IPS DF 6.9 (cell line): ENCODE results near the gene SLC5A1.

Experiments used
- DNase-seq: peaks from one replicate; pipeline ENCODE4 v3.0.0-alpha.2; 2013; ENCODE audit warnings: low read depth, low spot score
- H3K27ac ChIP-seq: one replicate; pipeline ENCODE4 v1.5.1; 2013; ENCODE audit warnings: low read length, control low read depth
- H3K27me3 ChIP-seq: 2 replicates; pipeline ENCODE4 v1.6.1; 2013; ENCODE audit warnings: mild to moderate bottlenecking, low read length; ENCODE audit not compliant: control insufficient read depth, insufficient read depth
- H3K36me3 ChIP-seq: 2 replicates; pipeline ENCODE4 v1.6.1; 2013; ENCODE audit warnings: low read length; ENCODE audit not compliant: control insufficient read depth, insufficient read depth
- H3K4me1 ChIP-seq: 2 replicates; pipeline ENCODE4 v1.6.1; 2013; ENCODE audit warnings: low read length; ENCODE audit not compliant: control insufficient read depth, insufficient read depth
- H3K4me3 ChIP-seq: 2 replicates; pipeline ENCODE4 v1.5.1; 2013; ENCODE audit warnings: mild to moderate bottlenecking, low read length
- H3K9me3 ChIP-seq: 2 replicates; pipeline ENCODE4 v1.6.1; 2013; ENCODE audit warnings: low read length, inconsistent platforms; ENCODE audit not compliant: control insufficient read depth, insufficient read depth
- WGBS: extraction: QIAGEN DNeasy Blood & Tissue Kit; methylation state at CpG from one replicate; pipeline ENCODE4 v1.1.7; 2013; ENCODE audit warnings: mixed read lengths, missing lambda C conversion rate; ENCODE audit not compliant: insufficient read length, insufficient coverage; 5-methylcytosine and 5-hydroxymethylcytosine counted together

The SLC5A1 gene

DNA sequence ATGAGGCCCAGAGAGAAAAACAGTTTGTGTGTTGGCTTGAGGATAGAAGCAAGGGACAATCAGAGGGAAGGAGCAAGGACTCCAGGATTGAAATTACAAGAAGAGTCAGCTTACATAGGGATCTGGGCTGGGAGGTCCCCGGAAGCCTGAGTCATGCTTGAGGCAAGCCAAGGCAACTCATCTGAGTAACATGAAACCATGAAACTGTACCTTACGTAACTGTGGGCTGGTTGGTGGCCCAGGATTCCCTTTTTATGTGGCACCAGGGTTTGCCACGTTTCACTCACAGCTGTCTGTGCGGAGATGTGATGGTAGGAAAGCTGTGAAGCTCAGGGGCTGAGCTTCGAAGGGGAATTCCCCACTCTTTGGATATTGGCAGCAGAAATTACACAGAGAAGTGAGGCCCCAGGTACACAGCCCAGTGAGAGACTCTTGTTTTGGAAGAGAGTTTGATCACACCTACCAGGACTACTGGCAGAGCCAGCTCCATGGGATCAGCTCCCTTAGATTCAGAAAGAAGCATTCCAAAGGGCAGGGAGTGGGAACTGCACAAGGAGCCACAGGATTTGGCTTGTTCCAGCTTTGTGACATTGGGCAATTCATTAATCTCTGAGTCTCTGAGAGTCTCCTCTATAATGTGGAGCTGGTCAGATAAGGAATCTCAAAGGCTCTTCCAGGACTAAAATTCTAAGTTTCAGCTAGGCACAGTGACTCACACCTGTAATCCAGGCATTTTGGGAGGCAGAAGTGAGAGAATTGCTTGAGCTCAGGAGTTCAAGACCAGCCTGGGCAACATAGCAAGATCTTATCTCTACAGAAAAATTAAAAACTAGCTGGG is 7.8 kb downstream of the SLC5A1 start:
- H3K27me3 ChIP-seq, result no peaks in the 10 kb centered on the region
- WGBS, result no CpG with 5 or more reads among the region's 5 CpGs

DNA sequence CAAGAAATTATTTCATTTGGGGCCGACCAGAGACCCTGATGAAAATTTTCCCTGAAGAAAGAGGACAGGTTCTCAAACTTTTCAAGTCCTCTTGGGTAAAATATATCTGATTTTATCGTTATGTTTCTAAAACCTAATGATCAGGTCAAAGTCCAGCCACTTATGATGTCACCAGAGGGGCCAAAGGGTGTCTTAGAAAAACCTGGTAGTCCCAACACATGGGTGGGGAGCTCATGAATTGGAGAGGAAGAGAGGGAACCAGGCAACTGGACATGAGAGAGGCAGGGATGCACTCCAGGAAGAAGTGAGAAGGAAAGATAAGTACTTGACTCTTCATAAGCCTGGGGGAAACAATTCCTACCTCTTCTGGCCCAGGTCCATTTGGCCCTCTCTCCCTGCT is 9.2 kb downstream of the SLC5A1 start:
- no peak for DNase-seq

More for the DNA sequence above, 7.8 kb downstream of the SLC5A1 start:
- no peak overlapping the region for H3K4me3 ChIP-seq
- peaks cover 2% of the 10 kb centered on the region; the same call in 1 of the 2 replicates for H3K4me1 ChIP-seq
- DNase-seq, result no peak
- no peaks in the 10 kb centered on the region for H3K9me3 ChIP-seq
- H3K36me3 ChIP-seq, result no peaks in the 10 kb centered on the region
- H3K27ac ChIP-seq, result no peak overlapping the region

DNA sequence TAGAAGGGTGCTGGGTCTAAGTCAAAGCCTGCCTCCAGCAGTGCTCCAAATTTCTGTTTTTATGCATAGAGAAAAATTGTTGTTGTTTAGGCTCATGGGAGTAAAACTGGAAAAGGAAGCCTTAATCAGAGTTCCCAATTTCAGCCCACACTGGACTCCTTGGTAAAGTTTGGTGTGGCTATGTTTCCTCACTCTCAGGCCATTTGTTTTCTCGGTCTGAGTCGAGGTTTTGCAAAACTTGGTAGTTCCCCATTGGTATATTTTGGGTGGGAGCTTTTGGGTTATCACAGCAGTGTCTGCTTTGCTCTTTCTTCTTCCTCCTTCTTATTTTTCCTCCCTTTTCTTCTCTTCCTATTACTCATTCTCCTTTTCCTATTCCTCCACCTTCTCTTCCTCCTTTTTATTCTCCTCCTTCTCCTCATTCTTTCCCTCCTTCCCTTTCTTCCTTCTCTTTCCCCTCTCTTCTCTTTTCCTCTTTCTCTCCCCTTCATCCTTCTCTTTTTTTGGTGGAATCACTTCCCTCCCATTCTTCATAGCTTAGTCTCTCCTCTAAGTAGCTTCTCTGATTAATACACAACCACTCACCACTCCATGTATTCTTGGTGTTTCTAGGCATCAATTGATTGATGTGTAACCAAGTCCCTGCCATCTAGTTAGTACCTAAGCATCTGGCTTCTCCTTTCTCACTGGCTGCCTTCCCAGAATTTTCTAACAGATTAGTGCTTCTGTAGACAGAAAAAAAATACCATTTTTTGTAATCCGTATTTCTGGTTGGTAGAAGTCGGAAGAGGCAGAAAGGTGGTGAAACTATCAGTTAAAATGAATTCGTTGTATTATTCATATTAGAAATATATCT is 10.1 kb downstream of the SLC5A1 start:
- H3K27me3 ChIP-seq, result no peaks in the 10 kb centered on the region
- no peak overlapping the region for H3K27ac ChIP-seq
- H3K4me3 ChIP-seq, result no peak overlapping the region
- WGBS, result no CpG with 5 or more reads among the region's 5 CpGs
- H3K36me3 ChIP-seq, result no peaks in the 10 kb centered on the region
- H3K9me3 ChIP-seq, result no peaks in the 10 kb centered on the region
- DNase-seq, result no peak
- H3K4me1 ChIP-seq, result peaks cover 2% of the 10 kb centered on the region; the same call in 1 of the 2 replicates

More for the DNA sequence above, 9.2 kb downstream of the SLC5A1 start:
- Histone ChIP-seq H3K27me3 (no peaks in the 10 kb centered on the region), H3K36me3 (no peaks in the 10 kb centered on the region), H3K4me3 (no peak overlapping the region), H3K27ac (no peak overlapping the region), H3K9me3 (no peaks in the 10 kb centered on the region), H3K4me1 (peaks cover 2% of the 10 kb centered on the region; the same call in 1 of the 2 replicates)
- WGBS, result no CpG with 5 or more reads among the region's 2 CpGs

DNA sequence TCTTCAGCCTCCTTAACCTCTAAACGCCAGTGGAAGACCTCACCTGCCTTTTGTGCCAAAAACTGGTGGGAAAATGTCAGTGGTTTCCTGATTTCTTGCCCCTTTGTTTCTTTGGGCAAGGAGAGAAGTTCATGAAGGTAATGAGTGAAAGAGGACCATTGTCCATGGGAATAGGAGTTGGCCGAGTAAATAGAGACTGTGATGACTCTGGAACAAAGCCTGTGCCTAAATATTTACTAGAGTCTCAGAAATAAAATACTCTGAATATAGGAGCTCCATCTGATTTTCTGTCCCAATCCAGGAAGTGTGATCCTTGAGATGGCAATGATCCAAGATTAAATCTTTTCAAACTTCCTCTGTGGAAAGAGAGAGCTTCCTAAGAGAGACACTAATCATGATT is 12.0 kb downstream of the SLC5A1 start:
- Histone ChIP-seq H3K27me3 (no peaks in the 10 kb centered on the region), H3K4me1 (peaks cover 2% of the 10 kb centered on the region; the same call in 1 of the 2 replicates), H3K36me3 (no peaks in the 10 kb centered on the region), H3K4me3 (no peak overlapping the region), H3K9me3 (no peaks in the 10 kb centered on the region), H3K27ac (no peak overlapping the region)
- no peak for DNase-seq
- no CpG with 5 or more reads among the region's 2 CpGs for WGBS

DNA sequence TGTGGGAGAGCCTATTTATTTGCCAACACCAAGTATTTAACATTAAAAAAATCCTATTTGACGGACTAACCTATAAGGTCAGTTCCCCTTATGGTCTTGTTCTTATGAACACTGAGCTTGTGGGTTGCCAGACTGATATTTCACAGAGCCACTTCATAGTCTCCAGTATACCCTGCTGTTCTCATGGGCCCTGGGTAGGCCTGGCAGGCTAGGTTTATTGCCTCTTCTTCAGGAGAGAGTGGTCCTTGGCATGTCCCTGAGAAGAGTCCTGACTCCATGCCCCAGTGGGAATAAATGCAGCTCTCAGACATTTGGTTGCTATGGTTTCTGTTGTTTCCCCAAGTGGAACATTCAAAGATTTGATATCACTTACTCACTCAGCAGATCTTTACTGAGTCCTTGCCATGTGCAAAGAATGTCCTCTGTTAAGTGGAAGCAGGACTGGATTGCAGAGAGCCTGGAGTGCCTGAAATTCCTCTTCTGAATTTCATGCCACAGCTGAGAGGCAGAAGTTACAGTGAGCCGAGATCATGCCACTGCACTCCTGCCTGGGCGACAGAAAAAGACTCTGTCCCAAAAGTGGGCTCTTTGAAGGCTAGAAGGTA is 15.7 kb downstream of the SLC5A1 start:
- Histone ChIP-seq H3K27me3 (no peaks in the 10 kb centered on the region), H3K27ac (no peak overlapping the region), H3K4me3 (no peak overlapping the region), H3K36me3 (no peaks in the 10 kb centered on the region), H3K4me1 (no peaks in the 10 kb centered on the region), H3K9me3 (no peaks in the 10 kb centered on the region)
- WGBS, result no CpG with 5 or more reads among the region's 3 CpGs
- DNase-seq, result no peak

DNA sequence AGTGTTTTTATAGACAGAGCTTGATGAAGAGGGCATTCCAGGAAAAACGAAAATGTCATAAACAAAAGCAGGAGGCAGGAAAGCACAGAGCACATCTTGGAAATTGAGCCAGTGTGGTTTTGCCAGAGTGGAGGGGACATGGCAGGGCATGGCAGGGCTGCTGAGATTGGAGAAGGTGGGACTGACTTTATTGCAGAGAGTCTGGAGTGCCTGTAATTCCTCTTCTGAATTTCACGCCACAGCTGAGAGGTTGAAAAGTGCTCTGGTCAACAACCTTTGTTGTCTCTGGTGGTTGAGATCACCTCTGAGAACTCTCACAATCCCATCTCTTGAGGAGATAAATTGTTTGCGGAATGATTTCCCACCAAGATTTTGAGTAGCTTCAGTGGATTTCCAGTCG is 16.4 kb downstream of the SLC5A1 start:
- Histone ChIP-seq H3K4me1 (no peaks in the 10 kb centered on the region), H3K9me3 (no peaks in the 10 kb centered on the region), H3K36me3 (no peaks in the 10 kb centered on the region), H3K27ac (no peak overlapping the region), H3K4me3 (no peak overlapping the region), H3K27me3 (no peaks in the 10 kb centered on the region)
- no peak for DNase-seq
- WGBS, result no CpG with 5 or more reads among the region's 4 CpGs

DNA sequence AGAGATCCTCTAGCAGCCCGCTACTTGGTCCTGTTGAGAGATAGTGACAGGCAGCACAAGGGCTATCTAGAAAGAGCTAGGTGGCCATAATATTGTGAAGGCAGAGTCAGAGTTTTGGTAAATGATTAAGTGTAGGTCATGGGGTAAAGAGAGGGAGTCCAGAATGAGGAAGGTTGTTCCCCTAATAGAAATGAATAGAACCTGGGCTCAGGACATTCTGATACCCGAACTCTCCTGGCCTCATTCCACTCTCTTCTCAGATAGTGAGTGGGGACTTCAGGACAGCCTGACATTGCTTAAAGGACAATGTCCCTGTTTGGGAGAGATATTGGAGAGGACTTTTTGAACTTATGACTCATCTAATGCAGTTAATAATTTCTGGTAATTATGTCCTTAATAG is 20.6 kb downstream of the SLC5A1 start:
- Histone ChIP-seq H3K27ac (no peak overlapping the region), H3K4me3 (no peak overlapping the region), H3K27me3 (no peaks in the 10 kb centered on the region), H3K36me3 (no peaks in the 10 kb centered on the region), H3K9me3 (no peaks in the 10 kb centered on the region), H3K4me1 (no peaks in the 10 kb centered on the region)
- no CpG with 5 or more reads among the region's 2 CpGs for WGBS
- DNase-seq, result no peak

DNA sequence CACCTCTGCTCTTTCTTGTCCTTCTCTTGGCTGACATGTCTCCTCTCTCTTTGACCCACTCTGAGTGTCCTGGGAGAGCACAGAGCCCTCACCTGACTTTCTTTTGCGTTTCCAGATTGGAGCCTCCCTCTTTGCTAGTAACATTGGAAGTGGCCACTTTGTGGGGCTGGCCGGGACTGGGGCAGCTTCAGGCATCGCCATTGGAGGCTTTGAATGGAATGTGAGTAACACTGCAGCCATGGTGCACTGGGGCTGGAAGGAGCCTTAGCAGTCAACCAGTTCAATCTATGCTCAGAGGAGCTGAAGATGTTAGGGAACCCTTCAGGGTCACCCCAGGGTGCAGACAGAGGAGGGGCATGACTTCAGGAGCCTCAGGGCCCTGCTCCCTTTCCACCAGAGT is 23.8 kb downstream of the SLC5A1 start:
- DNase-seq, result no peak
- no peaks in the 10 kb centered on the region for H3K9me3 ChIP-seq
- WGBS, result no CpG with 5 or more reads among the region's 3 CpGs
- H3K27me3 ChIP-seq, result no peaks in the 10 kb centered on the region
- H3K27ac ChIP-seq, result no peak overlapping the region
- no peaks in the 10 kb centered on the region for H3K36me3 ChIP-seq
- H3K4me3 ChIP-seq, result no peak overlapping the region
- H3K4me1 ChIP-seq, result no peaks in the 10 kb centered on the region

DNA sequence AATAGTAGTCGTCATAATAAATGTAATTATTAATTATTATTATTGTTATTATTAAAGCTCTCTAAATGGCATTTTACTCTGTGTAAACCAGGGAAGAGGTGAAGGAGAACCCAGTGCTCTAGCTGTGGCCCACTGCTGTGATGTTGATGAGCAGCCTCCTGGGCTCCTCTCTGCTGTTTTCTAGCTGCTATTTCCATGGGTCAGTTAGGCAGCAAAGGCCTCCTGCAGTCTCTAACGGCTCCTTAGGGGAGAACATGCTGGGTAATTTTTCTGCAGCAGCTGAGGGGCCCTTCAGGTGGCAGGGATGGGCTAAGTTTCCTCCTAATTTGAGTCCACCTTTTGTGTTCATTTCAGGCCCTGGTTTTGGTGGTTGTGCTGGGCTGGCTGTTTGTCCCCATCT is 24.6 kb downstream of the SLC5A1 start:
- no CpG with 5 or more reads among the region's 2 CpGs for WGBS

DNA sequence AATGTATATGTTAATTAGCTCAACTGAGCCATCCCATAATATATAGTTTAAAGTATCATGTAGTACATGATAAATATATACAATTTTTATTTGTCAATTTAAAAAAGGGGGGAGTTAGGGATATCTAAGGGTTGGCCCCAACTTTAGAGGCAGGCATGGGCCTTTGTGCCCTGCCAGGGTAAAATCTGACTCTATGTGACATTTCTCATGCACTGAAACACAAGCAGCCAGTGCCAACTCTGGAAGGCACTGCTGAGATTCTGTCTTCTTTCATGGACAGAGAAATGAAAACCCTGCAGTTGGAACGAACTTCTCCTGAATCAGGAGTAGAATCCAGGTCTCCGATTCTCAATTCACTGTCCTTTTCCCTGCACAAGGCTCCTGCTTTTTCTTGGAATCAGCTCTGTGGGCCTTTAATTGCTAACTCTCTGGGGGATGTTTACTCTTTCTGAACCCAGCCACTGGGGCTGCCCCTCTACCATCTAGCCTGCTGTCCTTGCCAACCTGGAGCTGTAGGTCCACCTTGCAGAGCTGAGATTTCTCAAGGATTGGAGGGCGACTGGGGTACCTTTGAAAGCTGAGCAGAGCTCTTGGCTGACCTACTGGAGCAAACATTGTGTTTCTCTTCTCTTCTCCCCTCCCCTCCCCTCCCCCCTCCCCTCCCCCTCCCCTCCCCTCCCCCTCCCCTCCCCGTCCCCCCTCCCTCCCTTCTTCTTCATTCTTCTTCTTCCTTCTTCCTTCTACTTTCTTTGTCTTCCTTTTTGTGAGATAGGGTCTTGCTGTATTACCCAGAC is 26.7 kb downstream of the SLC5A1 start:
- H3K9me3 ChIP-seq, result no peaks in the 10 kb centered on the region
- no peaks in the 10 kb centered on the region for H3K36me3 ChIP-seq
- H3K27me3 ChIP-seq, result no peaks in the 10 kb centered on the region
- no peak overlapping the region for H3K27ac ChIP-seq
- no CpG with 5 or more reads among the region's 4 CpGs for WGBS
- H3K4me3 ChIP-seq, result no peak overlapping the region
- DNase-seq, result no peak
- no peaks in the 10 kb centered on the region for H3K4me1 ChIP-seq

More for the DNA sequence above, 24.6 kb downstream of the SLC5A1 start:
- no peak for DNase-seq
- Histone ChIP-seq H3K27me3 (no peaks in the 10 kb centered on the region), H3K4me3 (no peak overlapping the region), H3K4me1 (no peaks in the 10 kb centered on the region), H3K9me3 (no peaks in the 10 kb centered on the region), H3K27ac (no peak overlapping the region), H3K36me3 (no peaks in the 10 kb centered on the region)
